AG09309 (cell line): ENCODE measurements around the gene BCAR3.
"Not testable (repeated sequence)": the region's sequence is repeated elsewhere in the genome, so short reads cannot be mapped to it uniquely, and the experiment has no call there.

Source experiments
- DNase-seq: peaks from one replicate; pipeline ENCODE4 v3.0.0-alpha.2; 2010; ENCODE audit warnings: low read depth
- H3K4me3 ChIP-seq: 2 replicates; pipeline ENCODE4 v1.5.1; 2011; ENCODE audit warnings: mild to moderate bottlenecking, low read depth, low read length, moderate library complexity; ENCODE audit not compliant: control insufficient read depth
- TF ChIP-seq, protein P1 (sequence below): IDR thresholded peaks from 2 replicates; pipeline ENCODE4 v1.5.1; 2011; ENCODE audit warnings: mild to moderate bottlenecking, low read depth, low read length, inconsistent platforms; ENCODE audit not compliant: insufficient read depth, control insufficient read depth; ENCODE audit errors: missing control alignments

Gene BCAR3

DNA sequence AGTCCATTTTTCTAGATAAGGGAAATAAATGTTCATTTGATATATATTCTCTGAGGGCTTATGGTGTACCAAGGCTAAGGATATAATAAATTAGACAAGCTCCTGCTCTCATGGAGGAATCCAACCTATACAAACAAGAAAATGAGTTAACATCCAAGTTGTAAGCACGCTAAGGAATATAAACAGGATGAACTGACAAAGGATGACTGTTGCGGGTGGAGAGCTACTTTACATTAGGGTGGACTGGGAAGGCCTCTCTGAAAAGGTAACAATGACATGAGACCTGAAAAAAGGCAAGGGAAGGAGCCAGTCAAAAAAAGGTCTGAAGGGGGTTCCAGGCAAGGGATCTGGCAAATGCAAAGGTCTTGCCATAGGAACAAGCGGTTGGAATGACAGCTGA lies 3.1 kb downstream of the BCAR3 start:
- TF ChIP-seq, protein P1, sequence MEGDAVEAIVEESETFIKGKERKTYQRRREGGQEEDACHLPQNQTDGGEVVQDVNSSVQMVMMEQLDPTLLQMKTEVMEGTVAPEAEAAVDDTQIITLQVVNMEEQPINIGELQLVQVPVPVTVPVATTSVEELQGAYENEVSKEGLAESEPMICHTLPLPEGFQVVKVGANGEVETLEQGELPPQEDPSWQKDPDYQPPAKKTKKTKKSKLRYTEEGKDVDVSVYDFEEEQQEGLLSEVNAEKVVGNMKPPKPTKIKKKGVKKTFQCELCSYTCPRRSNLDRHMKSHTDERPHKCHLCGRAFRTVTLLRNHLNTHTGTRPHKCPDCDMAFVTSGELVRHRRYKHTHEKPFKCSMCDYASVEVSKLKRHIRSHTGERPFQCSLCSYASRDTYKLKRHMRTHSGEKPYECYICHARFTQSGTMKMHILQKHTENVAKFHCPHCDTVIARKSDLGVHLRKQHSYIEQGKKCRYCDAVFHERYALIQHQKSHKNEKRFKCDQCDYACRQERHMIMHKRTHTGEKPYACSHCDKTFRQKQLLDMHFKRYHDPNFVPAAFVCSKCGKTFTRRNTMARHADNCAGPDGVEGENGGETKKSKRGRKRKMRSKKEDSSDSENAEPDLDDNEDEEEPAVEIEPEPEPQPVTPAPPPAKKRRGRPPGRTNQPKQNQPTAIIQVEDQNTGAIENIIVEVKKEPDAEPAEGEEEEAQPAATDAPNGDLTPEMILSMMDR = no peak
- DNase-seq = no peak
- H3K4me3 ChIP-seq = no peak overlapping the region

DNA sequence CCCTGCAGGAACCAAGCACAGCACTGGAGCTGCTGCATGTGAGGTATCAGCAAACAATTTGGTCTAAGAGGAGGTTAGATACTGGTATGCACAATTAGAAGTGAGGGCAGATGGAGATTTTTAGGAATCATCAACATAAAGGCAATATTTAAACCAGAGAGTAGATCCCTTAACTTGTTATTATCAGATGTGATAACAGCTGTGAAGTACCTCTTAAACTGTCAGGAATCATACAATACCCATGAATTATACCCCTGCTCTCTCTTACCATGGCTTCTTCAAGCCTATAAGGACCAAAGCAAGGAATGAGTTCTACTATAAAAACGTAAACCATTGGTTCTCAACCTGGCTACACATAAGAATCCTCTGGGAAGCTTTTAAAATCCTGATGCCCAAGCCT lies 3.9 kb downstream of the BCAR3 start:
- no peak for DNase-seq
- TF ChIP-seq, protein P1 = no peak
- no peak overlapping the region for H3K4me3 ChIP-seq

DNA sequence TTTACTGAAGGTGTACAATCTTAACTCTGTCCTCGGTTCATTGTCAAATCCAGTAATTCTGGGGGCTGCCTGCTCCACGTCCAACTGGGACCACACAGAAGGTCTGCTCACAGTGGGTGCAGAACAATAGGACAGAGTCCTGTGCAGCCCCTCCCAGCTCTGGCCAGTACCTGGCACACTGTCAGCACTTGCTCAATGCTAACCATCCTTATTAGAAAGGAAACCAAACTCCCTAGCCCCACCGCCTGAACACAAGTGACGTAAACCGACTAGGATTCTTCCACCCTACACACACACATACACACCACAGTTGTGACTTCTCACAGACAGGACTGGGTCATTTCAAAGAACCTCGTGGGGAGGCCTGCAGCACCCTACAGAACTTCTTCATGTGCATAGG lies 5.2 kb downstream of the BCAR3 start:
- DNase-seq = no peak
- TF ChIP-seq, protein P1 = no peak
- H3K4me3 ChIP-seq = no peak overlapping the region

DNA sequence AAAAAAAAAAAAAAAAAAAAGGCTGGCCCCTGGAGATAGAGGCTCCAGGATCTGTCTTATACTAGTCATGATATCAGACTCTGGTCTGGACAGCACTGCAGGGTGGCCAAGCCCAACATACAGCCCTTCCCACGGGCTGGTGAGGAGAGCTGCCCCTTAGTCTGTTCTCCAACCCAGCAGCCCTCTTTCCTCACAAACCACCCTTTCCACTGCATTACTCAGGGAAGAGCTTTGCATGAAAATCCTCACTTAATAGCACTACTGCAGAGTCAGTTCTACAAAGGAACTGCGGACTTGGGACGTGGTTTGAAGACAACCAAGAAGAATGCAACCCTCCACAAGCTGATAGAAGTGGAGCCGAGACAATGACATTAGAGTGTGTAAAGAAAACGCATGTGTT lies 5.7 kb downstream of the BCAR3 start:
- no peak overlapping the region for H3K4me3 ChIP-seq
- TF ChIP-seq, protein P1 = no peak
- no peak for DNase-seq

DNA sequence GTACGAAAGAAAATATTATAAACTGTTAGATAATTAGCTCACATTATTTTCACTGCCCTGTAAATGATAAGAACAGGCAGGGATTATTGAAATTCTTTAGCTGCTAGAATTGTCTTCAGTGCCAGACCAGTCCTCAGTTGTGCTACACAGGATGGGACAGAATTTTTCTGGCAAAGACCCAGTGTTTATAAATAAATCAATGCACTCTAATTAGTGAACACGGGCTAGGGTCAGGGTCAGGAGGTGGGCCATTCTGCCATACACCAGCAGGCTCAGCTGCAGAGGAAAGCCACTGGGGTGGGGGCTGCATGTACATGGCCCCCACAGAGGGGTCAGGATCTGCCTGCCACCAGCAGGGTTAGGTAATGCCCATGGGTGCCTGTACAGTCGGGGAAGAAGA lies 6.4 kb downstream of the BCAR3 start:
- H3K4me3 ChIP-seq = no peak overlapping the region
- no peak for DNase-seq
- TF ChIP-seq, protein P1 = no peak

DNA sequence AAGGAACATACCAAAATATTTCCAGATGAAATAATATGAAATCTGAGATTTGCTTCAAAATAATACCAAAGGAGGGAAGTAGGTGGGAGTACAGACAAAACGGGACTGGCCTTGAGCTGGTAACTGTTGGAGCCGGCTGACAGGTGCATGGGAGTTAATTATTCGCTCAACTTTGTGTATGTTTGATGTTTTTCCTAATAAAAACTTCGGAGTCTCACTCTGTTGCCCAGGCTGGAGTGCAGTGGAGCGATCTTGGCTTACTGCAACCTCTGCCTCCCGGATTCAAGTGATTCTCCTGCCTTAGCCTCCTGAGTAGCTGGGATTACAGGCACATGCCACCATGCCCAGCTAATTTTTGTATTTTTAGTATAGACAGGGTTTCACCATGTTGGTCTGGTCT lies 7.6 kb downstream of the BCAR3 start:
- not testable (repeated sequence) for DNase-seq, H3K4me3 ChIP-seq

DNA sequence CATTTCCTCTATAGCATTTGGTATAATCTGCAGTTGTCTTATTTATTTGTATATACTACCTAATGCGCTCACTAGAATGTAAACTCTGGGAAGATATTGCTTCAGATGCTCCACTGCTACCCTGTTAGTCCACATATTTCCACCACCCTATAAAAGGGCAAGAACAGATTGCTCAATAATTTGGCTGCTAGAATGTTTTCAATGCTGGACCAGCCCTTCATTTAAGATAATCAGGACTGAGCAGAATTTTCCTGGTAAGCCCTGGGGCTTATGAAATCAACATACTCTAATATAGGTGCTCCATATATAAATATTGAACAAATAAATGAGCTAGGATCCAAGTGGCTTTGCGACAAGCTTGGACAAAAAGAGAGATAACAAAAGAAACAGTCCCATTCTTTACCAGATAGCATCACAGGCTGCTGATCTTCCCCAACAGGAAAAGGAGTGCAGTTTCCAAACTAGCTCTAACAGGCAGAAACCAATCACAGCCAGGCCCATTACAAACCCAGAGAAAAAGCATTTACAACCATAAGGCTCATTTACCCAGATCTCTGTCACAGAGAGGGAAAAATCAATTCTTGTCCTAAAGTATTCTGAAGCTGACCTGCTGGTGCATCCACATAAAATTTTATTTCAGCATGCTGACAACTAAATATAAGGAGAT lies 8.3 kb downstream of the BCAR3 start:
- TF ChIP-seq, protein P1 = no peak
- no peak for DNase-seq

More for the DNA sequence above, 8.3 kb downstream of the BCAR3 start:
- H3K4me3 ChIP-seq = no peak overlapping the region
